Smooth muscle cell (in vitro differentiated cells): ENCODE measurements around the gene SCUBE1. TPM values are rescaled to one million over a fixed set of nuclear protein-coding genes. Genes with fewer than 3 reads are reported as not detected.

Source experiments
- DNase-seq: peaks from one replicate; lab custom pipeline; 2025; ENCODE audit not compliant: unreplicated experiment; lab: John Stamatoyannopoulos, UW
- H2AFZ ChIP-seq: fragments of 200-600 bp; sonication (generic); 2 replicates; pipeline ENCODE4 v1.6.0; 2016; ENCODE audit warnings: antibody characterized with exemption, low read depth, mild to moderate bottlenecking
- H3F3A ChIP-seq: fragments of 200-600 bp; sonication (generic); 2 replicates; pipeline ENCODE4 v1.6.0; 2017; ENCODE audit warnings: antibody characterized with exemption, low read depth
- H3K27ac ChIP-seq: fragments of 200-600 bp; sonication (generic); 2 replicates; pipeline ENCODE4 v1.5.1; 2016; ENCODE audit warnings: low read depth, mild to moderate bottlenecking
- H3K27me3 ChIP-seq: fragments of 200-600 bp; sonication (generic); 2 replicates; pipeline ENCODE4 v1.6.1; 2016; ENCODE audit warnings: low read depth, mild to moderate bottlenecking
- H3K36me3 ChIP-seq: fragments of 200-600 bp; sonication (generic); 2 replicates; pipeline ENCODE4 v1.5.1; 2016; ENCODE audit warnings: low read depth
- H3K4me1 ChIP-seq: fragments of 200-600 bp; sonication (generic); 2 replicates; pipeline ENCODE4 v1.5.1; 2016; ENCODE audit warnings: low read depth
- H3K4me2 ChIP-seq: fragments of 200-600 bp; sonication (generic); 2 replicates; pipeline ENCODE4 v1.6.0; 2016; ENCODE audit warnings: mild to moderate bottlenecking
- H3K4me3 ChIP-seq: fragments of 200-600 bp; sonication (generic); 2 replicates; pipeline ENCODE4 v1.5.1; 2016; ENCODE audit warnings: mild to moderate bottlenecking
- H3K79me2 ChIP-seq: fragments of 200-600 bp; sonication (generic); 2 replicates; pipeline ENCODE4 v1.6.0; 2016; ENCODE audit warnings: low read depth, mild to moderate bottlenecking
- H3K9ac ChIP-seq: fragments of 200-600 bp; sonication (generic); 2 replicates; pipeline ENCODE4 v1.6.0; 2016; ENCODE audit warnings: low read depth
- H3K9me3 ChIP-seq: fragments of 200-600 bp; sonication (generic); replicated peaks from 2 replicates; pipeline ENCODE4 v1.5.1; 2016; ENCODE audit warnings: low read depth
- H4K20me1 ChIP-seq: fragments of 200-600 bp; sonication (generic); 2 replicates; pipeline ENCODE4 v1.6.0; 2016; ENCODE audit warnings: low read depth
- CTCF ChIP-seq: fragments of 200-600 bp; sonication (generic); IDR thresholded peaks from 2 replicates; pipeline ENCODE4 v1.5.1; 2017; ENCODE audit warnings: borderline replicate concordance, mild to moderate bottlenecking, antibody characterized with exemption; ENCODE audit not compliant: insufficient read depth, poor library complexity, severe bottlenecking
- WGBS: methylation state at CpG from one replicate; pipeline ENCODE4 v1.1.7; 2016; ENCODE audit warnings: low lambda C conversion rate; 5-methylcytosine and 5-hydroxymethylcytosine counted together
- polyA plus RNA-seq: library from polyadenylated mRNA; unstranded; fragments of >200 nt; fragmentation: Nextera tagmentation; extraction: Ambion mirVana; gene quantifications from 2 replicates; pipeline ENCODE4 v1.2.1, GENCODE V29; 2016
- total RNA-seq: library from RNA; depleted of rRNA; stranded (reverse); fragments of >200 nt; gene quantifications from 2 replicates; pipeline ENCODE4 v1.2.3, GENCODE V29; 2014

The SCUBE1 gene
- total RNA-seq (5.1 and 13.4 TPM in 2 replicates), polyA plus RNA-seq (7.2 and 16.3 TPM in 2 replicates)

- Histone ChIP-seq H3K27ac (no peak within 1 kb of the TSS), H3K9me3 (no peaks in the 10 kb centered on the region), H3K9ac (no peak within 1 kb of the TSS), H3K4me3 (peak within 1 kb of the TSS; percentile 46), H3K79me2 (no peaks in the 10 kb centered on the region), H2AFZ (peak within 1 kb of the TSS; percentile 69), H3F3A (no peaks in the 10 kb centered on the region), H4K20me1 (no peaks in the 10 kb centered on the region), H3K4me2 (peak within 1 kb of the TSS; percentile 83), H3K27me3 (peaks cover 34% of the 10 kb centered on the region), H3K36me3 (no peaks in the 10 kb centered on the region), H3K4me1 (peaks cover 12% of the 10 kb centered on the region)
- WGBS = under 1% methylated on average over 35 of the region's 56 CpGs
- DNase-seq = peak; percentile 37
- TF ChIP-seq CTCF = no peak
These were observed at the start of gene SCUBE1 for GRCh38 chr22:43343262-43343669. Gene SCUBE1 (minus strand): TSS chr22:43343372. CDS start chr22:43343261, 111 bp downstream.

- H4K20me1 ChIP-seq = no peaks in the 10 kb centered on the region
- no peak overlapping the region for H3K4me2 ChIP-seq
- H3K79me2 ChIP-seq = no peaks in the 10 kb centered on the region
- peaks cover 3% of the 10 kb centered on the region for H3K4me1 ChIP-seq
- DNase-seq = no peak
- no peak overlapping the region for H3K9ac ChIP-seq
- H3F3A ChIP-seq = no peaks in the 10 kb centered on the region
- WGBS = 94% methylated on average over 9 of the region's 9 CpGs
- peaks cover 7% of the 10 kb centered on the region for H3K27me3 ChIP-seq
- no peaks in the 10 kb centered on the region for H3K36me3 ChIP-seq
- no peak overlapping the region for H3K4me3 ChIP-seq
- H3K27ac ChIP-seq = no peak overlapping the region
- TF ChIP-seq CTCF = no peak
- no peak overlapping the region for H2AFZ ChIP-seq
- no peaks in the 10 kb centered on the region for H3K9me3 ChIP-seq
These were observed 49.3 kb upstream of the SCUBE1 start for GRCh38 chr22:43392385-43392989.

GRCh38 chr22:43391306-43391705 is 48.1 kb upstream of the SCUBE1 start:
- no peak overlapping the region for H3K9ac ChIP-seq
- DNase-seq = no peak
- 85% methylated on average over 3 of the region's 3 CpGs for WGBS

More at GRCh38 chr22:43391306-43391705, 48.1 kb upstream of the SCUBE1 start:
- Histone ChIP-seq H3K27me3 (peaks cover 18% of the 10 kb centered on the region), H3K27ac (no peak overlapping the region), H4K20me1 (no peaks in the 10 kb centered on the region), H3K36me3 (no peaks in the 10 kb centered on the region), H3K79me2 (no peaks in the 10 kb centered on the region), H2AFZ (no peak overlapping the region), H3K9me3 (no peaks in the 10 kb centered on the region), H3F3A (no peaks in the 10 kb centered on the region), H3K4me3 (no peak overlapping the region), H3K4me1 (peaks cover 3% of the 10 kb centered on the region), H3K4me2 (no peak overlapping the region)
- TF ChIP-seq CTCF = no peak
